ENCODE data around the gene BST1.

BST1 gene

DNA sequence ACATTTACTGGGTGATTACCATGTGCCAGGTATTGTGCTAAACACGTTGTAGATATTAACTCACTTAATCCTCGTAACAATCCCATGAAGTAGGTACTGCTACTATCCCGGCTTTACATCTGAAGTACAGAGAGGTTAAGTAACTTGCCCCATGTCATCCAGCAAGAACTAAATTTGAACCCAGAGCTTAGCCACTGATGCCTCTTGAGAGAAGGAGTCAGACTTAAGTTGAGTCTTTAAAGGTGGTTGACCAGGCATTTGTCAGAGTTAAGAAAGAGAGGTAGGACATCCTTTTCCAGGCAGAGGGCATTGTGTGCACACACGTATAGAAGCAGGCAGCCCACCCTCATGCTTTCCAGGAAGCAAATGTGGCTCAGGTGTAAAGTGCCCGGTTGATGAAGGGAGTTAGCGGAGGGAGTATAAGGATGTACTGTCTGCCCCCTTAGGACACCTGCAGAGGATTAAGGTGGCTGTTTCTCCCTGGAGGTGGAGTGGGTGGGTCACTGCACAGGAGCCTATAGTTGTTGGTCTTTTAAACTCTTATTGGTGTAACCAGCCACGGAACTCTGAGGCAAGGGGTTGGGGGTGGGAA, 74.9 kb downstream of the BST1 start:
- H3K14ac ChIP-seq (ENCODE audit: low read length) = no peak overlapping the region
- H2AFZ ChIP-seq (ENCODE audit: insufficient read depth, low read length, poor library complexity) = no peak overlapping the region
- no peak for DNase-seq
- no peak overlapping the region for H3K4me2 ChIP-seq (ENCODE audit: low read length)
- no peaks in the 10 kb centered on the region for H3K79me2 ChIP-seq (ENCODE audit: control insufficient read depth, insufficient read depth, low read length, poor library complexity)
- H3K4me1 ChIP-seq (ENCODE audit: control insufficient read depth in 1 of 2, insufficient read depth in 2 of 2, low read length in 2 of 2) = peaks cover 5 to 9% of the 10 kb centered on the region in 2 experiments
- no peaks in the 10 kb centered on the region for H3K9me3 ChIP-seq (ENCODE audit: insufficient read depth, low read depth, low read length)
- no peak overlapping the region for H3K18ac ChIP-seq (ENCODE audit: low read length)
- WGBS (ENCODE audit: extremely low coverage, insufficient coverage, insufficient read length) = no CpG with 5 or more reads among the region's 7 CpGs
- no peaks in the 10 kb centered on the region for H3K36me3 ChIP-seq (ENCODE audit: control insufficient read depth in 1 of 2, insufficient read depth in 2 of 2, low read length in 2 of 2)
- H2AK5ac ChIP-seq (ENCODE audit: low read length) = no peak overlapping the region
- no peak overlapping the region for H4K91ac ChIP-seq (ENCODE audit: low read depth, low read length)
- no peak overlapping the region for H3K27ac ChIP-seq (ENCODE audit: low read depth, low read length)
- H4K12ac ChIP-seq (ENCODE audit: low read depth, low read length) = no peak overlapping the region
- no peak overlapping the region for H3K23ac ChIP-seq (ENCODE audit: low read length)
- H3K4me3 ChIP-seq (ENCODE audit: low read depth, low read length) = no peak overlapping the region
- no peak overlapping the region for H2BK120ac ChIP-seq (ENCODE audit: insufficient read depth, low read length, poor library complexity)
- no peak overlapping the region for H3K9ac ChIP-seq (ENCODE audit: low read length)
- peaks cover 20% of the 10 kb centered on the region for H3K27me3 ChIP-seq (ENCODE audit: insufficient read depth, low read length)
- H2BK5ac ChIP-seq (ENCODE audit: low read depth, low read length, poor library complexity) = no peak overlapping the region
- H3K79me1 ChIP-seq (ENCODE audit: low read length) = no peaks in the 10 kb centered on the region
- no peak overlapping the region for H2BK12ac ChIP-seq (ENCODE audit: low read length)
- no peak overlapping the region for H4K8ac ChIP-seq (ENCODE audit: low read depth, low read length)
- H3K4ac ChIP-seq (ENCODE audit: low read depth, low read length) = no peak overlapping the region

DNA sequence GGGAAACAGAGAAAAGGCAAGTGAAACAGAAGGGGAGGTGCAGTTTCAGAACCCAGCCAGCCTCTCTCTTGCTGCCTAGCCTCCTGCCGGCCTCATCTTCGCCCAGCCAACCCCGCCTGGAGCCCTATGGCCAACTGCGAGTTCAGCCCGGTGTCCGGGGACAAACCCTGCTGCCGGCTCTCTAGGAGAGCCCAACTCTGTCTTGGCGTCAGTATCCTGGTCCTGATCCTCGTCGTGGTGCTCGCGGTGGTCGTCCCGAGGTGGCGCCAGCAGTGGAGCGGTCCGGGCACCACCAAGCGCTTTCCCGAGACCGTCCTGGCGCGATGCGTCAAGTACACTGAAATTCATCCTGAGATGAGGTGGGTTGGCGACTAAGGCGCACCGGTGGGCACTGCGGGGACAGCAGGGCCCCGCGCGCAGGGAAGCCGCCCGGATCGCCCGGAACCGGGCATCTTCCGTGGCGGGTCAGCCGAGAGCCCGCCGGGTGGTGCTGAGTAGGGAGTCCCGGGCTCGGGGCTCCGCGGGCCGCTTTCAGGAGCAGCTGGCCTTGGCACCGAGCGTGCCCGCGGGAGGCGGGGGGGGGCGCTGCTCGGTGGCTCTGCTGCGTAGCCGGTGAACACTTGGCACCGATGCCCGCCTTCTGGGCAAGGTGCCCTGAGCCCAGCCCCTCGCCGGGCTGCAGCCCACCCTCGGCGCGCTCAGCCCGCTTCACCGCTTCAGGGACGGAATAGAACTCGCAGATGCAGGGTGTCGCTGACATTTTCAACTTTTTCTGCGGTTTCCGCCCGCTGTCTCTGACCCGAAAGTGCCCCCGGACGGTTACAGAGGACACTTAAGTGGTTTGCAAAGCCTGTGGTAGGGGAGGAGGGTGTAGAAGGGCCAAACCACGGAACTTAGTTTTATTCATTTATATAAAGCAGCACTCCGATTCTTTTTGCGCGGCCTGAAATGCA, 75.7 kb downstream of the BST1 start, which contains the start of gene CD38:
CD38 (plus strand) TSS at position 40 of the 953 bp plus-strand sequence; CDS start at position 127, 87 bp downstream.
- Histone ChIP-seq H3K4me3 (ENCODE audit: low read depth, low read length) (peak within 1 kb of the TSS; percentile 38), H4K8ac (ENCODE audit: low read depth, low read length) (no peak within 1 kb of the TSS), H4K12ac (ENCODE audit: low read depth, low read length) (no peak within 1 kb of the TSS), H2BK12ac (ENCODE audit: low read length) (no peak within 1 kb of the TSS), H2AFZ (ENCODE audit: insufficient read depth, low read length, poor library complexity) (no peak within 1 kb of the TSS), H3K14ac (ENCODE audit: low read length) (no peak within 1 kb of the TSS), H3K9me3 (ENCODE audit: insufficient read depth, low read depth, low read length) (no peaks in the 10 kb centered on the region), H2BK120ac (ENCODE audit: insufficient read depth, low read length, poor library complexity) (no peak within 1 kb of the TSS), H3K18ac (ENCODE audit: low read length) (no peak within 1 kb of the TSS), H3K4me1 (ENCODE audit: control insufficient read depth in 1 of 2, insufficient read depth in 2 of 2, low read length in 2 of 2) (peaks cover 5 to 9% of the 10 kb centered on the region in 2 experiments), H2BK5ac (ENCODE audit: low read depth, low read length, poor library complexity) (no peak within 1 kb of the TSS), H2AK5ac (ENCODE audit: low read length) (no peak within 1 kb of the TSS), H3K4me2 (ENCODE audit: low read length) (peak within 1 kb of the TSS; percentile 73), H3K79me2 (ENCODE audit: control insufficient read depth, insufficient read depth, low read length, poor library complexity) (no peaks in the 10 kb centered on the region), H3K9ac (ENCODE audit: low read length) (no peak within 1 kb of the TSS), H3K27me3 (ENCODE audit: insufficient read depth, low read length) (peaks cover 20% of the 10 kb centered on the region), H3K4ac (ENCODE audit: low read depth, low read length) (no peak within 1 kb of the TSS), H3K23ac (ENCODE audit: low read length) (no peak within 1 kb of the TSS), H3K36me3 (ENCODE audit: control insufficient read depth in 1 of 2, insufficient read depth in 2 of 2, low read length in 2 of 2) (no peaks in the 10 kb centered on the region), H3K79me1 (ENCODE audit: low read length) (no peaks in the 10 kb centered on the region), H4K91ac (ENCODE audit: low read depth, low read length) (no peak within 1 kb of the TSS), H3K27ac (ENCODE audit: low read depth, low read length) (no peak within 1 kb of the TSS)
- WGBS (ENCODE audit: extremely low coverage, insufficient coverage, insufficient read length) = no CpG with 5 or more reads among the region's 76 CpGs
- DNase-seq = no peak

DNA sequence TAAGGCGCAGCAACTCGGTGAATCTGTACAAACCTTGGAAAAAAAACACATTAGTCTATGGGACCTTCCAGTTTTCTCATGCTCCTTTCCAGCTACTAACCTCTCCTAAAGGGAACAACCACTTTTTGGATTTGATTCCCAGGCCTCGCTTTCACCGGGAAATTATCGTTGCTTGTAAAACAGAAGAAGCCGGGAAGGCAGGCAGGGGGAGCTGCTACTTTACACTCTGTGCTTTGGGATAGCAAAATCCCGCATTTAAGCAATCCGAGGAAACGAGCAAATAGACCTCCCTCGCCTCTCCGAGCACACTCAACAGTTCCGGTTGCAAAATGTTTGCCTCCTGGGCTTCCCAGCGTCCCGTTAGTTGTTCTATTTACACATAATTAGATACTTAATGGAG, 76.4 kb downstream of the BST1 start:
- Histone ChIP-seq H4K12ac (ENCODE audit: low read depth, low read length) (no peak overlapping the region), H3K27me3 (ENCODE audit: insufficient read depth, low read length) (peaks cover 20% of the 10 kb centered on the region), H3K23ac (ENCODE audit: low read length) (no peak overlapping the region), H3K9me3 (ENCODE audit: insufficient read depth, low read depth, low read length) (no peaks in the 10 kb centered on the region), H3K4me2 (ENCODE audit: low read length) (peak overlapping the region; percentile 73), H2AFZ (ENCODE audit: insufficient read depth, low read length, poor library complexity) (no peak overlapping the region), H3K18ac (ENCODE audit: low read length) (no peak overlapping the region), H2BK12ac (ENCODE audit: low read length) (no peak overlapping the region), H3K4ac (ENCODE audit: low read depth, low read length) (no peak overlapping the region), H4K8ac (ENCODE audit: low read depth, low read length) (no peak overlapping the region), H2AK5ac (ENCODE audit: low read length) (no peak overlapping the region), H2BK5ac (ENCODE audit: low read depth, low read length, poor library complexity) (no peak overlapping the region), H3K14ac (ENCODE audit: low read length) (no peak overlapping the region), H3K79me2 (ENCODE audit: control insufficient read depth, insufficient read depth, low read length, poor library complexity) (no peaks in the 10 kb centered on the region), H3K79me1 (ENCODE audit: low read length) (no peaks in the 10 kb centered on the region), H2BK120ac (ENCODE audit: insufficient read depth, low read length, poor library complexity) (no peak overlapping the region), H3K4me1 (ENCODE audit: control insufficient read depth in 1 of 2, insufficient read depth in 2 of 2, low read length in 2 of 2) (peaks cover 5 to 9% of the 10 kb centered on the region in 2 experiments), H3K9ac (ENCODE audit: low read length) (no peak overlapping the region), H3K36me3 (ENCODE audit: control insufficient read depth in 1 of 2, insufficient read depth in 2 of 2, low read length in 2 of 2) (no peaks in the 10 kb centered on the region), H3K4me3 (ENCODE audit: low read depth, low read length) (no peak overlapping the region), H3K27ac (ENCODE audit: low read depth, low read length) (no peak overlapping the region), H4K91ac (ENCODE audit: low read depth, low read length) (no peak overlapping the region)
- WGBS (ENCODE audit: extremely low coverage, insufficient coverage, insufficient read length) = no CpG with 5 or more reads among the region's 14 CpGs
- peak; percentile 27 to 47 for DNase-seq

DNA sequence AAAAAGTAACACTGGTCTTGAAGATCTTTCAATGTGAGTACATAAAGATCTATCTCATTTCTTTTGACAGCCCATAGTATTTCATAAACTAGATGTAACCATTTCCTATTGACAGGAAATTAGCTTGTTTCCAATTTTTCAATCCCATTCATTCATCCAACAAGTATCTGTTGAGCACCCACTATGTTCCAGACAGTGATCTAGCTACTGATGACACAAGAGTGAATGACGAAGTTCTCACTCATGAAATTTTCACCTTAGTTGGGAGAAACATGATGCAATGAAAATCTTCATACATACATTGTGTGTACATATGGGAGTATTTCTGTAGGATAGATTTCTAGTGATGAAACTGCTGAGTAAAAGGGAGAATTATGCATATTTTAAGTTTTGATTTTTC, 76.9 kb downstream of the BST1 start:
- Histone ChIP-seq H3K9ac (ENCODE audit: low read length) (no peak overlapping the region), H2BK120ac (ENCODE audit: insufficient read depth, low read length, poor library complexity) (no peak overlapping the region), H3K36me3 (ENCODE audit: control insufficient read depth in 1 of 2, insufficient read depth in 2 of 2, low read length in 2 of 2) (no peaks in the 10 kb centered on the region), H3K4me2 (ENCODE audit: low read length) (no peak overlapping the region), H3K79me1 (ENCODE audit: low read length) (no peaks in the 10 kb centered on the region), H4K12ac (ENCODE audit: low read depth, low read length) (no peak overlapping the region), H3K27ac (ENCODE audit: low read depth, low read length) (no peak overlapping the region), H4K91ac (ENCODE audit: low read depth, low read length) (no peak overlapping the region), H2AFZ (ENCODE audit: insufficient read depth, low read length, poor library complexity) (no peak overlapping the region), H3K4me1 (ENCODE audit: control insufficient read depth in 1 of 2, insufficient read depth in 2 of 2, low read length in 2 of 2) (peaks cover 5 to 9% of the 10 kb centered on the region in 2 experiments), H2BK12ac (ENCODE audit: low read length) (no peak overlapping the region), H2AK5ac (ENCODE audit: low read length) (no peak overlapping the region), H3K4ac (ENCODE audit: low read depth, low read length) (no peak overlapping the region), H3K23ac (ENCODE audit: low read length) (no peak overlapping the region), H3K79me2 (ENCODE audit: control insufficient read depth, insufficient read depth, low read length, poor library complexity) (no peaks in the 10 kb centered on the region), H3K18ac (ENCODE audit: low read length) (no peak overlapping the region), H3K4me3 (ENCODE audit: low read depth, low read length) (no peak overlapping the region), H2BK5ac (ENCODE audit: low read depth, low read length, poor library complexity) (no peak overlapping the region), H4K8ac (ENCODE audit: low read depth, low read length) (no peak overlapping the region), H3K27me3 (ENCODE audit: insufficient read depth, low read length) (peaks cover 20% of the 10 kb centered on the region), H3K9me3 (ENCODE audit: insufficient read depth, low read depth, low read length) (no peaks in the 10 kb centered on the region), H3K14ac (ENCODE audit: low read length) (no peak overlapping the region)
- DNase-seq = peak in 1 of 2 donors; percentile 21
- no CpG with 5 or more reads among the region's 1 CpG for WGBS (ENCODE audit: extremely low coverage, insufficient coverage, insufficient read length)

Data from trophoblast cell (in vitro differentiated cells and primary cell).